Measurements from ENCODE around the gene KIF1A. TPM values are rescaled to one million over a fixed set of nuclear protein-coding genes. Genes with fewer than 3 reads are reported as not detected.

KIF1A gene
- total and polyA plus RNA-seq, 2 donors (not counting 3 experiments of a cell fraction or from before 2014, with no cell fraction given): 0.11 to 0.64 TPM

DNA sequence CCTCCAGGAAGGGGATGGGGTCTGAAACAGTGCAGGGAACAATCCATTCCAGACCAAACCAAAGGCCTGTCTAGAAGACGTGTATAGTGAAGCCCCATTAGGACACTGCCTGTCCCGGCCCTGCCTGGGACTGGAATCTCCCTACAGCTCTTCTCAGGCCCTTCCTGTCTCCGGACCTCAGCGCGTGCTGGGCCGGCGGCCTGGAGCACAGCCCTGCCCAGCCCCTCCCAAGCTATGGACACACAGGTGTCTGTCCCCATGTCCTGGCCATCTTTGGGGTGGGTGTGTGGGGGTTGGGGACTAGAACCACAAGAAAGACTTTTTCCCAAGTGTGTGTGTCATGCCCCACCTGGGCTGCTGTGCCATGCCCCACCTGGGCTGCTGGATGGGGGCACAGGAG is 51.8 kb downstream of the KIF1A start:
- H3K79me2 ChIP-seq (ENCODE audit: control insufficient read depth, insufficient read depth, low read length): no peaks in the 10 kb centered on the region
- no peak overlapping the region for H2AFZ ChIP-seq (ENCODE audit: low read depth, low read length)
- CTCF ChIA-PET: no interaction called here
- no peaks in the 10 kb centered on the region for H3K27me3 ChIP-seq (ENCODE audit: control insufficient read depth in 2 of 2, insufficient read depth in 2 of 2, low read length in 2 of 2)
- no peaks in the 10 kb centered on the region for H3K9me3 ChIP-seq (replicated peaks; ENCODE audit: control insufficient read depth, insufficient read depth, low read length)
- intact Hi-C loops (cut with micrococcal nuclease) (no loop called here), dilution Hi-C loops (cut with MboI; ENCODE audit: extremely low pct_ligation_motif_present, low sequenced_read_pairs) (no loop called here)
- H4K20me1 ChIP-seq (replicated peaks; ENCODE audit: control insufficient read depth, extremely low read depth, insufficient read depth, low read length): no peaks in the 10 kb centered on the region
- no peak overlapping the region for H3K4me3 ChIP-seq (replicated peaks in 1 of 3; ENCODE audit: insufficient read depth in 1 of 3, low read depth in 1 of 3, low read length in 3 of 3)
- no peak overlapping the region for H3K4me2 ChIP-seq (ENCODE audit: insufficient read depth, low read length)
- no peak overlapping the region for H3K27ac ChIP-seq (ENCODE audit: insufficient read depth, low read depth, low read length)
- H3K4me1 ChIP-seq (ENCODE audit: control insufficient read depth, extremely low read depth, insufficient read depth, low read length): no peaks in the 10 kb centered on the region
- BruUV-seq (replicated peaks): no TSS peak
- TF ChIP-seq POLR2AphosphoS5 (IDR thresholded peaks at IDR 0.05; ENCODE audit: insufficient read depth, low read depth, low read length) (no peak), EZH2 (IDR thresholded peaks at IDR 0.05; ENCODE audit: borderline replicate concordance, low read depth, low read length, severe bottlenecking) (no peak), POLR2A (IDR thresholded peaks at IDR 0.05; ENCODE audit: low read depth, low read length) (no peak), FOS (IDR thresholded peaks at IDR 0.05; ENCODE audit: borderline replicate concordance, insufficient read depth, low read length) (no peak), MYC (IDR thresholded peaks at IDR 0.05; ENCODE audit: low read depth, low read length) (no peak), GATA2 (IDR thresholded peaks at IDR 0.05; ENCODE audit: insufficient read depth, insufficient read length, low read depth, low read length) (no peak)
- TF ChIP-seq, protein P1, sequence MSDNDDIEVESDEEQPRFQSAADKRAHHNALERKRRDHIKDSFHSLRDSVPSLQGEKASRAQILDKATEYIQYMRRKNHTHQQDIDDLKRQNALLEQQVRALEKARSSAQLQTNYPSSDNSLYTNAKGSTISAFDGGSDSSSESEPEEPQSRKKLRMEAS (IDR thresholded peaks at IDR 0.05; ENCODE audit: insufficient read depth, insufficient read length): no peak
- H3K36me3 ChIP-seq (ENCODE audit: control insufficient read depth in 2 of 2, extremely low read depth in 1 of 2, insufficient read depth in 2 of 2, low read length in 2 of 2): no peaks in the 10 kb centered on the region
- H3K9ac ChIP-seq (replicated peaks; ENCODE audit: extremely low read depth, insufficient read depth, low read length): no peak overlapping the region
- no peak for FAIRE-seq
- no peaks in the 10 kb centered on the region for H3K9me1 ChIP-seq (replicated peaks; ENCODE audit: control insufficient read depth, extremely low read depth, insufficient read depth, low read length)
- POLR2A ChIA-PET: no interaction called here
- DNase-seq (ENCODE audit: low read depth, low spot score): no peak

GRCh38 chr2:240767341-240767740 is 52.7 kb downstream of the KIF1A start:
- FAIRE-seq (no peak), DNase-seq (ENCODE audit: low read depth, low spot score) (no peak)
- H3K4me1 ChIP-seq (ENCODE audit: control insufficient read depth, extremely low read depth, insufficient read depth, low read length): no peaks in the 10 kb centered on the region
- no peak overlapping the region for H3K4me2 ChIP-seq (ENCODE audit: insufficient read depth, low read length)
- H3K4me3 ChIP-seq (replicated peaks in 1 of 3; ENCODE audit: insufficient read depth in 1 of 3, low read depth in 1 of 3, low read length in 3 of 3): no peak overlapping the region
- H3K9me1 ChIP-seq (replicated peaks; ENCODE audit: control insufficient read depth, extremely low read depth, insufficient read depth, low read length): no peaks in the 10 kb centered on the region
- POLR2A ChIA-PET: no interaction called here
- dilution Hi-C loops (cut with MboI; ENCODE audit: extremely low pct_ligation_motif_present, low sequenced_read_pairs): no loop called here
- intact Hi-C loops (cut with micrococcal nuclease): no loop called here
- H3K27ac ChIP-seq (ENCODE audit: insufficient read depth, low read depth, low read length): no peak overlapping the region
- CTCF ChIA-PET: no interaction called here
- no peak overlapping the region for H2AFZ ChIP-seq (ENCODE audit: low read depth, low read length)
- no peaks in the 10 kb centered on the region for H4K20me1 ChIP-seq (replicated peaks; ENCODE audit: control insufficient read depth, extremely low read depth, insufficient read depth, low read length)
- H3K9ac ChIP-seq (replicated peaks; ENCODE audit: extremely low read depth, insufficient read depth, low read length): no peak overlapping the region
- H3K79me2 ChIP-seq (ENCODE audit: control insufficient read depth, insufficient read depth, low read length): no peaks in the 10 kb centered on the region
- TF ChIP-seq, protein P2, sequence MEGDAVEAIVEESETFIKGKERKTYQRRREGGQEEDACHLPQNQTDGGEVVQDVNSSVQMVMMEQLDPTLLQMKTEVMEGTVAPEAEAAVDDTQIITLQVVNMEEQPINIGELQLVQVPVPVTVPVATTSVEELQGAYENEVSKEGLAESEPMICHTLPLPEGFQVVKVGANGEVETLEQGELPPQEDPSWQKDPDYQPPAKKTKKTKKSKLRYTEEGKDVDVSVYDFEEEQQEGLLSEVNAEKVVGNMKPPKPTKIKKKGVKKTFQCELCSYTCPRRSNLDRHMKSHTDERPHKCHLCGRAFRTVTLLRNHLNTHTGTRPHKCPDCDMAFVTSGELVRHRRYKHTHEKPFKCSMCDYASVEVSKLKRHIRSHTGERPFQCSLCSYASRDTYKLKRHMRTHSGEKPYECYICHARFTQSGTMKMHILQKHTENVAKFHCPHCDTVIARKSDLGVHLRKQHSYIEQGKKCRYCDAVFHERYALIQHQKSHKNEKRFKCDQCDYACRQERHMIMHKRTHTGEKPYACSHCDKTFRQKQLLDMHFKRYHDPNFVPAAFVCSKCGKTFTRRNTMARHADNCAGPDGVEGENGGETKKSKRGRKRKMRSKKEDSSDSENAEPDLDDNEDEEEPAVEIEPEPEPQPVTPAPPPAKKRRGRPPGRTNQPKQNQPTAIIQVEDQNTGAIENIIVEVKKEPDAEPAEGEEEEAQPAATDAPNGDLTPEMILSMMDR (IDR thresholded peaks at IDR 0.05; ENCODE audit: extremely low read depth in 1 of 2, insufficient read depth in 1 of 2, low read depth in 1 of 2, low read length in 2 of 2): no peak
- TF ChIP-seq GATA2 (IDR thresholded peaks at IDR 0.05; ENCODE audit: insufficient read depth, insufficient read length, low read depth, low read length) (no peak), MYC (IDR thresholded peaks at IDR 0.05; ENCODE audit: low read depth, low read length) (no peak), POLR2A (IDR thresholded peaks at IDR 0.05; ENCODE audit: low read depth, low read length) (no peak), EZH2 (IDR thresholded peaks at IDR 0.05; ENCODE audit: borderline replicate concordance, low read depth, low read length, severe bottlenecking) (no peak), FOS (IDR thresholded peaks at IDR 0.05; ENCODE audit: borderline replicate concordance, insufficient read depth, low read length) (no peak), POLR2AphosphoS5 (IDR thresholded peaks at IDR 0.05; ENCODE audit: insufficient read depth, low read depth, low read length) (no peak), JUN (IDR thresholded peaks at IDR 0.05; ENCODE audit: borderline replicate concordance, insufficient read depth, insufficient read length, low read depth) (no peak)
- TF ChIP-seq, protein P1 (IDR thresholded peaks at IDR 0.05; ENCODE audit: insufficient read depth, insufficient read length): no peak
- H3K27me3 ChIP-seq (ENCODE audit: control insufficient read depth in 2 of 2, insufficient read depth in 2 of 2, low read length in 2 of 2): no peaks in the 10 kb centered on the region
- BruUV-seq (replicated peaks): no TSS peak
- no peaks in the 10 kb centered on the region for H3K9me3 ChIP-seq (replicated peaks; ENCODE audit: control insufficient read depth, insufficient read depth, low read length)
- H3K36me3 ChIP-seq (ENCODE audit: control insufficient read depth in 2 of 2, extremely low read depth in 1 of 2, insufficient read depth in 2 of 2, low read length in 2 of 2): no peaks in the 10 kb centered on the region

All from endothelial cell of umbilical vein (primary cell).